HG02970 (cell line): ENCODE measurements around the gene TCTN2.

Source experiments
- ATAC-seq: cut with Tn5 transposase; IDR thresholded peaks from one replicate; pipeline ENCODE4 v1.9.1; 2021; ENCODE audit warnings: mild to moderate bottlenecking, moderate library complexity, moderate number of reproducible peaks; ENCODE audit not compliant: unreplicated experiment, low FRiP score

TCTN2 gene

DNA sequence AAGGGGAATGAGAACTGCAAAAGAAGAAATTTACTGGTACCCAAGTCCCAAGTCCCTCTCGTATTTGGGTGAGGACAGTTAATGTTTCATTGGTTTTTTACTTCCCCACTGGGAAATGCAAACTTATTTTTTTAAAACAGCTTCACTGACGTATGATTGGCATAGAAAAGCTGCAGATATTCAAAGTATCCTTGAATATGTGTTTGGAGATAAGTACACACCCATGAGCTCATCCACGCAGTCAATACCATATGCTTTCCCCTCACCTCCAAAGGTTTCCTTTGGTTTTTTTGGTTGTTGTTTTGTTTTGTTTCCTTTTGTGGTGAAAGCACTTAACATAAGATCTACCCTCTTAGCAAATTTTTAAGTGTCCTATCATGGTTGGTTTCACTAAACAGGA is 13.1 kb downstream of the TCTN2 start:
- no peak for ATAC-seq

DNA sequence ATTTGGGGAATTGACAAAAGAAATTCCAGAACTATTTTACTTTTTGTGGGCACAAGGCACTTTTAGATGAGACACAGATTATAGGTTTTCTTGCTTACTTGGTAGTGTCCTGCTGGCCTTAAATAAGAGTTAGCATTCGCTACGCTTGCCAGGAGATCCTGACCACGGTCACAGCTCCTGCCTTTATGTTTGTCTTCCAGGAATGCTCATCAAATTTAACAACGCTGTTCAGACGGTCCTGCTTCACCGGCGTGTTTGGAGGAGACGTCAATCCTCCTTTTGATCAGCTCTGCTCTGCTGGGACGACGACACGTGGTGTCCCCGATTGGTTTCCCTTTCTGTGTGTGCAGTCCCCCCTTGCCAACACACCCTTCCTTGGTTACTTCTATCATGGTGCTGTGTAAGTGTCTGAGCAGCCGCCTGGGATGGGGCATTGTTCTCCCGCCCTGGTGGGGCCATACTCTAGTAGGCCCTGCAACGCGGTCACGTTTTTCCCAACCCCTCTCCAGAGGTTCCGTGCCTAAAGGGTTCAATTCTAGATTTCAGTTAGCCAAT is 15.8 kb downstream of the TCTN2 start:
- no peak for ATAC-seq

DNA sequence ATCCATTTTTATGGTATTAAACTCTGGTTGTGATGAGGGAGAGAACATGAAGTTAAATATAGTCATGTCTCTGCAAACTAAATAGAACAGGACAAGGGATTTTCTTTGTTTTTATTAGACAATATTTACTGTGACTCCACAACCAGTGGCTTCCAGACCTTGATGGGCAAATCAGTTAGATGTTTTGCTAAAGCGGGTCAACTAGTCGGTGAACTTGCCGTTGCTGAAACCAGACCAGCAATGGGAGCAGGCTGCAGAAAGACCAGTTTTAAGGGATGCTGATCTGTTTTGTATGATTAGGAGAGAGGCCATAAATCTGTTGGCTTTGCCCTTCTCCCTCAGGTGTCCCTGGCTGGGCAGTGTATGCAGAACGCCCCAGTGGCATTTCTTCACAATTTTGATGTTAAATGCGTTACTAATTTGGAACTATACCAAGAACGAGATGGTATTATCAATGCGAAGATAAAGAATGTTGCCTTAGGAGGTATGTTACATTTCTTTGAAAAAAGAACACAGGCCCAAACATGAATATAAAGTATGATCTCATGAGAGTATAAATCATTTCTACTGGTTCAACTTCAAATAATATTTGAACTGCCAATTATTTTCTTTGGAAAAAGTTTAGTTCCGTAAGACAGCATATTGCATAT is 19.4 kb downstream of the TCTN2 start:
- no peak for ATAC-seq

DNA sequence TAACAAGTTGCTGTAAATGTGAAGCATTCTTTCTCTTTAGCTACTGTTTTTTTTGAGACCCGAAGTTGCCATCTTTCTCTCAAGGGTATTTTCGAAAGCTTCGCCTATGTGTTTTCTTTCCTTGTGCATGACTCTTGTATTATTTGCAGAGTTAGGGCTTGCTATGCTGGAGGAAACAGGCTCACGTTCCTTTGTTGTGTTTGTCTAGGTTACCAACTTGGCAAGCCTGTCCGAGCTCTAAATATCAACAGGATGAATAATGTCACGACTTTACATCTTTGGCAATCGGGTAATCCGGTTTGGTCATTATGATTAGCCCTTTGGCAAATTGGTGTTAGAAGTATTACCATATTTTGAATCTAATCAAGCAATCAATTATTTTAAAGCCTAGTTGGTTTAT is 25.3 kb downstream of the TCTN2 start:
- ATAC-seq, result no peak

DNA sequence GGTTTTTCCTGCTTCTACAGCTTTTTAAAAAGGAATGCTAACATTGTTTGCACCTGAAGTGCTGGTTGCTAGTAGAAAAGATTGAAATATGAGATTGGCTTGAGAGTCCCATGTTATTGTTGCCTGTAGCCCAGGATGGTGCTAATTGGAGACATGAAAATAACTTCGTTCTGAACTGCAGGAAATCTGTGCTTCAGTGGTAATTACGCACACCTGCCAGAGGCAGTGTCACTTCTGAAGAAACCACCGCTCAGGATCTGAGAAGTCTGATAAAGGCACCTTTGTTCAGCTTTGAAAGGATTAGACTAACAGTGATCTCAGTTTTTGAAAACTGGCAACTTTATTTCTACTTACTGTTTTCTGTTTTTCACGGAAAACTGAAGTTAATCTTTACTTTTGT is 25.7 kb downstream of the TCTN2 start:
- ATAC-seq, result no peak

DNA sequence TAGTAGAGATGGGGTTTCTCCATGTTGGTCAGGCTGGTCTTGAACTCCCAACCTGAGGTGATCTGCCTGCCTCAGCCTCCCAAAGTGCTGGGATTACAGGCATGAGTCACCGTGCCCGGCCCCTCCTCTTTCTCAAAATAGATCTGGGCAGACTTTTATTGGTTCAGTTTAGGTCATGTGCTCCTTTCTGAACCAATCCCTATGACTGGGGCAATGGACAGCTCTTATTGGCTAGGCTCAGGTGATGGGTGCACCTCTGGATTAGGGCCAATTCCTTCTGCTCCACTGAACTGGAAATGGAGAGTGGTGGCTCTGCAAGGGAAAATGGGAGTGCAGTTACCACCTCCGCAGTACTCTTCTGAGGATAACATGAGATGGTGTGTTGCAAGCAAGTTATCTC is 35.0 kb downstream of the TCTN2 start:
- no peak for ATAC-seq

DNA sequence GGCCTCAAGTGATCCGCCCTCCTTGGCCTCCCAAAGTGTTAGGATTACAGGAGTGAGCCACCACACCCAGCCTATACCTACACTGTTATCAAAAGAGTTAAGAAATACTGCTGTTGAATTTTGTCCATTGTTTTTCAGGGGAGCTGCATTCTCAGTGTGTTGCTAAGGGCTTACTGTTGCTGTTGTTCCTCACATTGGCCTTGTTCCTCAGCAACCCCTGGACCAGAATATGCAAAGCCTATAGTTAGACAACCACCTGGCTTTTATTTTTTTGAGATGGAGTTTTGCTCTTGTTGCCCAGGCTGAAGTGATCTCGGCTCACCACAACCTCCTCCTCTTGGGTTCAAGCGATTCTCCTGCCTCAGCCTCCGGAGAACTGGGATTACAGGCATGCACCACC is 36.6 kb downstream of the TCTN2 start:
- no peak for ATAC-seq

DNA sequence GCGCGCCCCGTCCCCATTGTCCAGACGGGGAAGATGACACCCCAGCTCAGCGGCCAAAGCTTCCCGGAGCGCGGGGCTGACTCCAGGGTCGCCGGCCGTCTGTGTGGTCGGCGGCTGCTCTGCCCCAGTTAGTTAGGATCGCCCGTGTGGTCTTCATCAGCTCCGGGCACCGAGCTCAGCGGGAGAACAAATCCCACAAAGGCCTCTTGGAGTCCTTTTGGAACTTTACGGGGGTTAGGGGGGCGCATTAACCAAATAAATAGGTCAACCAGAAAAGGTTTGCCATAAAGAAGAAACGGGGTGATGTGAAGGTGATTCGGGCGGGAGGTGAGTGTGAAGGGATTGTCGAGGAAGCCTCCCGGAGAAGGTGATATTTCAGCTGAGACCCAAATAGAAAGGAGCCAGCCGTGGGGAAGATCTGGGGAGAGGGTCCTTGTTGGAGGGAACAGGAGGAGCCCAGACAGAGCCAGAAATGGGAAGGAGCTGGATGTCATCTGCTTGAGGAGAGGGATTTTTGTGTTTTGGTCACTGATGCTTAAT is 41.9 kb downstream of the TCTN2 start:
- ATAC-seq, result peak; percentile 10

DNA sequence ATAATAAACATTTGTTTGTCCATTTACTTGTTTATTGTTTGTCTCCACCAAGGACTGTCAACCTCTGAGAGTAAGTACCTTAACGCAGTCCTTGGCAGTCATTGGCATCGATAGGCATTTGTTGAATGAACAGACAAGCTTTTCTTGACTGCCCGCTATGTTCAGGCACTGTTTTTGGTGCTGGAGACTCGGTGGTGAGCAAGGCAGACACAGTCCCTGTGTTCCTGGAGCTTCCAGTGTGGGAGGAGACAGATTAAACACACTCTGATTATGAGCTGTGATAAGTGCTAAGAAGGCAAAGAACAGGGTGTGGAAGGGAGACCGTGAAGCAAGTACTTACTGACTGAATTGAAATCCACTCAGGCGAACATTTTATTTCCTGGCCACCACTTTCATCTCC is 42.5 kb downstream of the TCTN2 start:
- ATAC-seq, result no peak

DNA sequence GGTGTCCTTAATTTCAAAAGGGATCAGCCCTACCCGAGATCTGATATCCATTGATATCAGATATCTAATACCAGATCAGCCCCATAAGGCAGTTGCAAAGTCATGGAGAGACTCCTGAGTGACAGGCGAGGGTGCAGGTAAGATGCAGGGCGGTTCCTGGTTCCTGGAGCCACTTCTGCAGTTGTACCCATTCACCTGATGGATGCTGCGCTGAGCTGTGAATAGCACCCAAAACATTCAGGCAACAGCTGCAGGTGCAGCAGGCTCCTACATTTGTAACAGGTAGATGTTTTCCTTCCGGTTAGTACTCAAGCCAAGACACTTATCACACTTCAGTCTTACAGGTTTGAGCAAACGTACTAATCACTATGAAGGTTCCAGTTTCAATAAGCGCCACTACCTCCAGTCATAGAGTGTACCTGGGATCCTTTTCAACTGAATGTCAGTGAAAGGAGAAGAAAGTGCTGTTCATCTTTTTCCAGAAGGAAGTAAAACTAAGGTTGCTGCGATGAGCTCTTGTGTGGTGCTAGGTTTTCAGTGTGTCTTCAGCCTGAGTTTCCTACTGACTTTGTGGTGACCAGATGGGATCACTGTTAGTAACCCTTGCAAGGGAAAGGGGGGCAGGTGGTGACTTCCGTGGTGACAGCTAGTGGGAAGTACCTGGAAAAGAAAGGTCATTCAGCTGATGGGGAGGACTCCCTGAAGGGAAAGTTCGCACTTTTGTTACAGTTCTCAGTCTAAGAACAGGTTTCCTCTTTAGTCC is 43.1 kb downstream of the TCTN2 start:
- ATAC-seq, result no peak

DNA sequence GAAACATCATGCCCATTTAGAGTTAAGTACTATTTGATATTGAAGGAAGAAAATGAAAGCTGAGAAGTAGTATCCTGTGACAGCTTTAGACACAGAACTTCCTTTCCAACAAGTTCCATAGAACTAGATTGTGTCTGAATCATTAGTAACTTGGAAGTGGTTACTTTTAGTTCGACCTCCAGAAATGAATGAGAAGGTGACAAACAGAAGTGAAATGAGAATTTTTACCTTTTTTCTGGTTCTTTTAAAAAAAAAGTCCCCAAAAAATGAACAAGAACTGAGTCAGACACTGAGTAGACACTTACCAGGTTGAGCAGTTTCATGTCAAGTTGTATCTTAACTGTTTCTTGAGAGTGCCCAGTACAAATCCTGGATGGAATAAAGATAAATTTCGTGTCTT is 44.3 kb downstream of the TCTN2 start:
- ATAC-seq, result no peak

DNA sequence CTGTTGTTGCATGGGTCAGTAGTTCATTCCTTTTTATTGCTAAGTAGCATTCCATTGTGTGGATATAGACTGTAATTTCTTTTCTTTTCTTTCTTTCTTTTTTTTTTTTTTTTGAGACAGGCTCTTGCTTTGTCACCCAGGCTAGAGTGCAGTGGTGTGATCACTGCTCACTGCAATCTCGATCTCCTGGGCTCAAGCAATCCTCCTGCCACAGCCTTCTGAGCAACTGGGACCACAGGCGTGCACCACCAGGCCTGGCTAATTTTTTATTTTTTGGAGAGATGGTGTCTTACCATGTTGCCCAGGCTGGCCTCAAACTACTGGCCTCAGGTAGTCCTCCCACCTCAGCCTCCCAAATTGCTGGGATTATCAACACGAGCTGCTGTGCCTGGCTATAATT is 46.4 kb downstream of the TCTN2 start:
- no peak for ATAC-seq

DNA sequence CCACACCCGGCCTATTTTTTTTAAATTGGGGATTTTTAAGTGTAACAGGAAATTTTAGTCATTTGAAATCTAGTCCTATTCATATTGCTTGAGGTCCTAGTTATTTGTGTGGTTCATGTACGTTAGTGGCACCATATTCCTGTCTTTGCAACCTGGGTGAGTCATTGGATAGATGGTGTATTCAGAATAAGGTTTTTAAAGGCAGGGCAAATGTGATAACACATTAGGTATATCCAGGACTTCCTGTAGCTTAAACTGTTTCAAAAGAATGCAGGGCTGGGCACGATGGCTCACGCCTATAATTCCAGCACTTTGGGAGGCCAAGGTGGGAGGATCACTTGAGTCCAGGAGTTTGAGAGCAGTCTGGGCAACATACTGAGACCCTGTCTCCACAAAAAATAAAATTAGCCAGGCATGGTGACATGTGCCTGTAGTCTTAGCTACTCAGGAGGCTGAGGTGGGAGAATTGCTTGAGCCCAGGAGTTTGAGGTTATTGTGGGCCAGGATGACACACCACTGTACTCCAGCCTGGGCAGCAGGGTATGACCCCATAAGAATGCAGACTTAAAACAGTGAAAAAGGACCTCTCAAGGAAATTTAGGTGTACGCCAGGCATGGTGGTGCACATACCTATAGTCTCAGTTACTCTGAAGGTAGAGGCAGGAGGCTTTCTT is 49.4 kb downstream of the TCTN2 start:
- ATAC-seq, result no peak

DNA sequence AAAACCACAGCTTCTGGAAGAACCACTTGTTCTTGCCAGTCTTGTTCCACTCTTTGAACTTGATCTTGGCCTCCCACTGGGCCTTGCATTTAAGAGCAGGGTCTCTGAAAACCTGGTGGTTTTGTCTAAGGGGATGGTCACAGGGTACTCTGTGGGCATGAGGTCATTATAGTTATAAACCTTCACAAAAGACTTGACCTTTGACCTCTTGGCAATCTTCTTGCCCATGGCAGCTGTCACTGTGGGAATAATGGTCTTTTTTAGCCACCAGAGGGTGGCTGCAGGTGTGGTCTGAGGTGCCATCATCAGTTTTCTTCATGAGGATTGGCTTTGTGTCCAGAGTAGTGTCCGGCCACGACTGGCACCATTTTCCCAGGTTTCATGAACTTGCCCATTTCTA is 50.3 kb downstream of the TCTN2 start:
- no peak for ATAC-seq

DNA sequence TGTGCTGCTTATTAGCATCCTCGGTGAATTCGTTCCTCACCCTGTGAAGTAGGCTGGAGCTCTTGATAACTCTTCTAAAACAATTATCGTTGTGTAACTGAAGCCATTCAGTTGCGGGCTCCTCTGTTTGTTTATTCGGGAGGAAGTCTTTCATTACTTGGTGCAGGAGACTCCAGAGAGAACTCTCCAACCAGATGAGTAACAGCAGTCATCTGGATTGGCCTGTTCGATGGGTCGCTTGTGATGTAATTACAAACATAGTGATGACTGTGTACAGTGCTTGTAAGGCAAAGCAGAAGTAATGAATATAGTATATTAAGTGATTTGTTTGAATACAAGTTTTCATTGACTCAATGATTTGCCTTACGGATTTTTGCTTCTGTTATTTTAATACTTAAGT is 52.1 kb downstream of the TCTN2 start:
- no peak for ATAC-seq

DNA sequence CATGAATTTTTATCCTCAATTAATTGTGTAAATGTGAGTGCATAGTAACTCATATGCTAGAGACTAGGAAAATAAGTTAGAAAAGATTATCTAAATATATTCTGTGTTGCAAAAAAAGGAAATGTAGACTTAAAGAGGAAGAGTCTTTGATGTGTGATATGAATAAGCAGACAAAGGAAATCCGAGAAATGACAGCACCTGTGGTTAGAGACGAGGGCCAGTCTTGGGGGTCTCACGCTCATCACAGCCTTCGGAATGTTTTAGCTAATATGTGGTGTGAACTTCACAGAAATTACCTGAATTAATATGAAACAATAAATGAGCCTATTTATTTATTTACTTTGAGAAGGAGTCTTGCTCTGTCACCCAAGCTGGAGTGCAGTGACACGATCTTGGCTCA is 52.9 kb downstream of the TCTN2 start:
- no peak for ATAC-seq

DNA sequence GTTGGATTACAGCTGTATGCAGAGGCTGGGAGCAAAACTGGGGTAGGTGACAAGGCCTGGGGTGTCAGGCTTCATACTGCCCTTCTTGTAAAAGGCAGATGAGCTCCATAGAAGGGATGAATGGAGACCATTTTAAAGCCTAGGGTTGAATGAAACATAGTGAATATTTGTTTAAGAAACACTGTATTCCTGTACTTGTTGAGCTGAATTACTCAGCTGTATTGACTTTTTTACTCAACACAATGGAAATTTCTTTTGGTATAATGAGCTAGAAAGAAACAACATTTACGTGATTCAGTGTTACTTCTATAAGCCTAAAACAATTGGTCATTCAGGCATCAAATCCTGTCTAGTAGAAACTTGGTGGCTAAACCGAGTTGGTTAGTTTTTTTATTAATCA is 55.3 kb downstream of the TCTN2 start:
- no peak for ATAC-seq

DNA sequence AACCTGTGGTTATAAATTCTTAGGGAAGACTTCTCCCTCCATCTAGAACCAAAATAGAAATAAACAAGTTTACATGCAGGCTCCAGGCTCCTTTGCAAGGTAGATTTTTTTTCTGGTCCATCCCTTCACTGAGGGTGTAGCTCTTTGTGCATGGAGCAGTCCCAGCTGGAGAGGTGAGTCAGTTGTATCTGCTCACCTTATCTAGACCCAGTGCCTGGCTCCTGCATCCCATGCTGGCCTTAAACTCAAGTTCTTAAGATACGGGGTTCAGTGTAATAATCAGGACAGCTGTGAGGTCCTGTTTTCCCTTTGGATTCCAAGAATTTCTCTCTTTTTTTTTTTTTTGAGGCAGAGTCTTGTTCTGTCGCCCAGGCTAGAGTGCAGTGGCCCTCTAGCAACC is 56.0 kb downstream of the TCTN2 start:
- no peak for ATAC-seq

DNA sequence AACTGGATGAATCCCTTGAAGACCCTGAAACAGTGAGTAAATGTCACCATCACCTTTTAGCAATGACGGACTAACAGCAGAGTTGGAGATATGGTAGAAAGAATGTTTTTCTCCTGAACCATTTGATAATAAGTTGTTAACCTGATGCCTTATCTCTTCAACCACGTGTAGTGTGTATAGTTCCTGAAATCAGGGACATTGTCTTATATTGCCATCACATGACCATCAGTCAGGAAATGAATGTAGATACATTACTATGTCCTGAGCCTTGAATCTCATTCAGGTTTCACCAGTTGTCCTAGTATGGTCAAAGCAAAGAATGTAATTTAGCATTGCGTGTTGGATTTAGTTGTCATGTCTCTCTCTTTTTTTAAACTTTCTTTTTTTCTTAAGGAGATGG is 57.0 kb downstream of the TCTN2 start:
- no peak for ATAC-seq

DNA sequence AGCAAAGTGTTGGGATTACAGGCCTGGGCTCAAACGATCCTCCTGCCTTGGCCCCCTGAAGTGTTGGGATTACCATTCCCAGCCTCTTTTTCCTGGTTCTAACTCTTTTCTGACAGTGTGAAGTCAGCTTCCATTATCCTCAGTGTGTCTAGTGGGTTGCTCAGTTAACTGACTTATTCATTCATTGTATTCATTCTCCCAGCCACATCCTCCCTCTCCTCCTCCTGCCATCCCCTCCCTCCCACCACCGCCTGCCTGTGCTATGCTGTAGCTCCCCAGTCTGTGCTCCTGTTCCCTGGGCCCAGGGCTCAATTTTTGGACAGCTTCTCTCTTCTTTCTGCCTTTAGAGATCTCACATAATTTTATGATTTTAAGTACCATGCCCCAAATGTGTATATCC is 60.7 kb downstream of the TCTN2 start:
- ATAC-seq, result no peak

DNA sequence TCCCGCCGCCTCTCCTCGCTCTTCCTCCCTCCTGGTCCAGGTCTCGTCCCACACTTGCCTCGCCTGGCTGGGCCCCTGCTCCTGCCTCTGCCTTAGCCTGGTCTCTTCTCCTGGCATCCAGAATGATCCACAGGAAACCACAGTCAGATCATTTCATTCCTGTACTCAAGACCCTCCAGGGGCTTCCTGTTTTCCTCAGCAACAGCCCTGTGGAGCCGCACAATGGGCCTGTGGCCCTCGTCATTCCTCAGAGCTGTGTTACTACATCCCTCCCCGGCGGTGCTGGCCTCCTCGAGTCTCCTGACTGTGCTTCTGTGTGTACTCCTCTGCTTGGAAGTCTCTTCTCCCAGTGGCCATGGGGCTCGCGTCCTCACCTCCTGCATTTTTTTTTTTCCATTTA is 61.3 kb downstream of the TCTN2 start:
- no peak for ATAC-seq
